Measurements from ENCODE around the gene SEMA3D. TPM values are rescaled to one million over a fixed set of nuclear protein-coding genes. Genes with fewer than 3 reads are reported as not detected.

SEMA3D gene
- polyA plus RNA-seq, 2 of the 4 experiments (the other 2 are of a cell fraction), result 0.04 to 0.13 TPM

- Histone ChIP-seq H3K27ac (no peak overlapping the region), H3K4me3 (no peak overlapping the region), H3K4me2 (no peak overlapping the region), H3K4me1 (no peaks in the 10 kb centered on the region), H3K9me3 (no peaks in the 10 kb centered on the region)
- DNase-seq (ENCODE audit: low read depth in 1 of 2, low spot score in 1 of 2) (no peak), FAIRE-seq (no peak), ATAC-seq (no peak)
- ChIA-PET CTCF (no interaction called here), POLR2A (no interaction called here)
- no peak for TF ChIP-seq TP53 (CRISPR knock-in tag; IDR thresholded peaks at IDR 0.05)
Observed at GRCh38 chr7:85220651-85221050, 33.8 kb upstream of the SEMA3D start.

DNA sequence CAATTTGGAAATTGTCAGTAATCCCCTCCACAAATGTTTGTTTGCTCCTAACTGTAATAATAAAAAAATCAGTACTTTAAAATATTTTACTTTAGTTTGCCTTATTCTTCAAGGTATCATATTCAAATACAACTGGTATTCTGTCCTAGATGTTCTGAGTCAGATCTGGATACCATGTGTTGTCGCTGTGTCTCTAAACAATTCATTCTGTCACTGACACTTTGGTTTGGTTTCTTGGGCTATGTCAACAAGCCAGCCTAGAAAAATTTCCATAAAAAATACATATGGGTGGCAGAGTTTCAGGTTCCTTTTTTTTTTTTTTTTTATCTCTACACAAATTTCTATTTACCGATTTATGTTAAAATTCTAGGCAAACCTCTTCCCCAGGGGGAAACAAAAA is 33.2 kb upstream of the SEMA3D start:
- POLR2A ChIA-PET, result no interaction called here
- no peak overlapping the region for H3K4me2 ChIP-seq
- TF ChIP-seq CTCF (IDR thresholded peaks at IDR 0.05), result no peak
- no peak for TF ChIP-seq PHF8 (IDR thresholded peaks at IDR 0.05; ENCODE audit: borderline replicate concordance, low read depth)
- TF ChIP-seq CHD2 (IDR thresholded peaks at IDR 0.05; ENCODE audit: low read length, partially characterized antibody), result no peak
- no peak for TF ChIP-seq HOXA7 (CRISPR knock-in tag; IDR thresholded peaks at IDR 0.05)
- TF ChIP-seq RCOR1 (IDR thresholded peaks at IDR 0.05; ENCODE audit: low read depth, low read length), result no peak
- TF ChIP-seq HES2 (IDR thresholded peaks at IDR 0.05), result no peak
- TF ChIP-seq, protein P1, sequence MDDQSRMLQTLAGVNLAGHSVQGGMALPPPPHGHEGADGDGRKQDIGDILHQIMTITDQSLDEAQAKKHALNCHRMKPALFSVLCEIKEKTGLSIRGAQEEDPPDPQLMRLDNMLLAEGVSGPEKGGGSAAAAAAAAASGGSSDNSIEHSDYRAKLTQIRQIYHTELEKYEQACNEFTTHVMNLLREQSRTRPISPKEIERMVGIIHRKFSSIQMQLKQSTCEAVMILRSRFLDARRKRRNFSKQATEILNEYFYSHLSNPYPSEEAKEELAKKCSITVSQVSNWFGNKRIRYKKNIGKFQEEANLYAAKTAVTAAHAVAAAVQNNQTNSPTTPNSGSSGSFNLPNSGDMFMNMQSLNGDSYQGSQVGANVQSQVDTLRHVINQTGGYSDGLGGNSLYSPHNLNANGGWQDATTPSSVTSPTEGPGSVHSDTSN (IDR thresholded peaks at IDR 0.05), result no peak
- no peak for TF ChIP-seq SREBF2 (IDR thresholded peaks at IDR 0.05)
- no peak for TF ChIP-seq EHMT2 (IDR thresholded peaks at IDR 0.05; ENCODE audit: low read depth)
- TF ChIP-seq JUN (IDR thresholded peaks at IDR 0.05), result no peak
- no peak for TF ChIP-seq TP53 (CRISPR knock-in tag; IDR thresholded peaks at IDR 0.05)
- no peak for DNase-seq (ENCODE audit: low read depth in 1 of 2, low spot score in 1 of 2)
- H3K27ac ChIP-seq, result no peak overlapping the region
- no peak overlapping the region for H3K4me3 ChIP-seq
- FAIRE-seq, result no peak
- no peaks in the 10 kb centered on the region for H3K9me3 ChIP-seq
- ATAC-seq, result no peak
- WGBS (ENCODE audit: missing lambda C conversion rate), result 36% methylated on average over 2 of the region's 2 CpGs
- CTCF ChIA-PET, result no interaction called here
- no peaks in the 10 kb centered on the region for H3K4me1 ChIP-seq

DNA sequence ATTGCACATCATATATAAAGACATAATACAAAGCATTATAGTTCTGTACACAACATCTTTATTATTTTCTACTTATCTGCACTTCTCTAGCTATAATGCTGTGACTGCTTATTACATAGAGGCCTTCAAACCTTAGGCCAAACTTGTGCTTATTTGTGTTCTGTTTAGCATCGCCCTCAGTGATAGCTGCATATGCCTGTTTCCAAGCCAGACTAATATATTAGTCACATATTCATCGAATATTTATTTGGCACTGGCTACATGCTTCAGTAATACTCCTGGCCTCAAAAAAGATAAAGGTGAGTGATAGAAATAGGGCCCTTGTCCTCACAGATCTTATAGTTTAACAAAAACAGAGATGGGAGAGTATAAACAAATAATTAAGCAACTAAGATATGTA is 30.2 kb upstream of the SEMA3D start:
- CTCF ChIA-PET, result no interaction called here
- DNase-seq (ENCODE audit: low read depth in 1 of 2, low spot score in 1 of 2) (no peak), FAIRE-seq (no peak), ATAC-seq (no peak)
- Histone ChIP-seq H3K27ac (no peak overlapping the region), H3K4me1 (no peaks in the 10 kb centered on the region), H3K4me3 (no peak overlapping the region), H3K9me3 (no peaks in the 10 kb centered on the region), H3K4me2 (no peak overlapping the region)
- WGBS (ENCODE audit: missing lambda C conversion rate), result 23% methylated on average over 2 of the region's 2 CpGs
- TF ChIP-seq CEBPB (IDR thresholded peaks at IDR 0.05) (no peak), RCOR1 (IDR thresholded peaks at IDR 0.05; ENCODE audit: low read depth, low read length) (no peak), EP300 (IDR thresholded peaks at IDR 0.05) (no peak)
- POLR2A ChIA-PET, result no interaction called here

- no peak for DNase-seq (ENCODE audit: low read depth in 1 of 2, low spot score in 1 of 2)
- 65% methylated on average over 1 of the region's 1 CpG for WGBS (ENCODE audit: missing lambda C conversion rate)
- no peaks in the 10 kb centered on the region for H3K4me1 ChIP-seq
- H3K9me3 ChIP-seq, result no peaks in the 10 kb centered on the region
- TF ChIP-seq, protein P1 (IDR thresholded peaks at IDR 0.05), result no peak
- TF ChIP-seq HMGXB4 (CRISPR knock-in tag; IDR thresholded peaks at IDR 0.05; ENCODE audit: borderline replicate concordance), result no peak
- TF ChIP-seq ZNF302 (CRISPR knock-in tag; IDR thresholded peaks at IDR 0.05), result no peak
- TF ChIP-seq BCL3 (IDR thresholded peaks at IDR 0.05), result no peak
- TF ChIP-seq RAD21 (conservative IDR thresholded peaks at IDR 0.05 in 1 of 2, IDR thresholded peaks at IDR 0.05 in 1 of 2), result no peak
- no peak for TF ChIP-seq ELK1 (IDR thresholded peaks at IDR 0.05; ENCODE audit: low read depth, low read length)
- no peak for TF ChIP-seq POLR2A (IDR thresholded peaks at IDR 0.05; ENCODE audit: low read length)
- no peak for TF ChIP-seq MAZ (IDR thresholded peaks at IDR 0.05; ENCODE audit: borderline replicate concordance, low read depth, low read length)
- TF ChIP-seq POLR2AphosphoS2 (conservative IDR thresholded peaks at IDR 0.05; ENCODE audit: low read length), result no peak
- ATAC-seq, result no peak
- FAIRE-seq, result no peak
- POLR2A ChIA-PET, result no interaction called here
- no peak overlapping the region for H3K4me2 ChIP-seq
- H3K27ac ChIP-seq, result no peak overlapping the region
- no peak overlapping the region for H3K4me3 ChIP-seq
- CTCF ChIA-PET, result interaction anchor here (1.2 kb wide), 1 partner anchor 162 kb away, joined by 3 read pairs; no protein-coding TSS in a partner anchor
Observed at GRCh38 chr7:85215098-85215497, 28.2 kb upstream of the SEMA3D start.
